ENCODE data around the gene ERCC1.

ERCC1 gene

DNA sequence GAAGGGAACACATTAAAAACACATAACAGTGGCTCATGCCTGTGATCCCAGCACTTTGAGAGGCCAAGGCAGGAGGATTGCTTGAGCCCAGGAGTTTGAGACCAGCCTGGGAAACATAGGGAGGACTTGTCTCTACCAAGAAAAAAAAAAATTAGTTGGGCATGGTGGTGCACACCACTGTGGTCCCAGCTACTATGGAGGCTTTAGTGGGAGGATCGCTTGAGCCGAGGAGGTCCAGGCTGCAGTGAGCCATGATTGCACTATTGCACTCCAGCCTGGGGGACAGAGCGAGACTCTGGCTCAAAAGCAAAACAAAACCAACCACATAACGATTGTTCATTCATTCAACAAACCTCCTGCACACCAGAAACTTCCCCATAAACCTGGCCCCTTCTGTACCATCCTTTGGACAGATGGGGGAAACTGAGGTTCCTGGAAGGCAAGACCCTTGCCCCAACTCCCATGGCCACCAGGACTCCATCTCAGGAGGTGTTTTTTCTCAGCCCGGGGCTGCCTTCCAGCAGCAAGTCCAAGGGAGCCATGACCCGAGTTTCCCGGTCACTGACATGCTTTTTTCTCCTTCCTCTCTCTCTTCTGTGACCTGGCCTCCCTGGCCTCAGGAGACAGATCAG is 48.3 kb upstream of the ERCC1 start:
- peaks cover 21% of the 10 kb centered on the region for H3K27me3 ChIP-seq (ENCODE audit: control insufficient read depth, low read length)

GRCh38 chr19:45471111-45471930 is 47.6 kb upstream of the ERCC1 start:
- peaks cover 21% of the 10 kb centered on the region for H3K27me3 ChIP-seq (ENCODE audit: control insufficient read depth, low read length)
- no peaks in the 10 kb centered on the region for H3K36me3 ChIP-seq (ENCODE audit: control insufficient read depth, low read length)
- no peaks in the 10 kb centered on the region for H3K9me3 ChIP-seq (ENCODE audit: control insufficient read depth, insufficient read depth, low read length)
- H4K20me1 ChIP-seq (ENCODE audit: control insufficient read depth, insufficient read depth, low read depth, low read length), result no peaks in the 10 kb centered on the region
- TF ChIP-seq EZH2phosphoT487 (IDR thresholded peaks at IDR 0.05; ENCODE audit: borderline replicate concordance, low read length) (no peak), CTCF (IDR thresholded peaks at IDR 0.05; ENCODE audit: low read depth, low read length, poor library complexity, severe bottlenecking) (no peak)
- H3K4me2 ChIP-seq (ENCODE audit: low read length), result no peak overlapping the region
- H3K79me2 ChIP-seq (ENCODE audit: control insufficient read depth, low read length), result peaks cover 6% of the 10 kb centered on the region
- no peaks in the 10 kb centered on the region for H3K9me2 ChIP-seq (replicated peaks; ENCODE audit: control insufficient read depth, low read length)
- peaks cover 3% of the 10 kb centered on the region; the same call in 1 of the 2 replicates for H3F3A ChIP-seq (ENCODE audit: control insufficient read depth, insufficient read depth)
- H3K4me1 ChIP-seq (ENCODE audit: control insufficient read depth, low read length), result peaks cover 42% of the 10 kb centered on the region
- no peak overlapping the region for H3K4me3 ChIP-seq (ENCODE audit: low read length)
- H3K27ac ChIP-seq (ENCODE audit: low read depth, low read length), result no peak overlapping the region

More for the DNA sequence above, 48.3 kb upstream of the ERCC1 start:
- no peak overlapping the region for H3K27ac ChIP-seq (ENCODE audit: low read depth, low read length)
- peaks cover 3% of the 10 kb centered on the region; the same call in 1 of the 2 replicates for H3F3A ChIP-seq (ENCODE audit: control insufficient read depth, insufficient read depth)
- no peaks in the 10 kb centered on the region for H3K9me3 ChIP-seq (ENCODE audit: control insufficient read depth, insufficient read depth, low read length)
- H3K9me2 ChIP-seq (replicated peaks; ENCODE audit: control insufficient read depth, low read length), result no peaks in the 10 kb centered on the region
- no peaks in the 10 kb centered on the region for H4K20me1 ChIP-seq (ENCODE audit: control insufficient read depth, insufficient read depth, low read depth, low read length)
- H3K79me2 ChIP-seq (ENCODE audit: control insufficient read depth, low read length), result peaks cover 6% of the 10 kb centered on the region
- peaks cover 43% of the 10 kb centered on the region for H3K4me1 ChIP-seq (ENCODE audit: control insufficient read depth, low read length)
- no peak for TF ChIP-seq EZH2phosphoT487 (IDR thresholded peaks at IDR 0.05; ENCODE audit: borderline replicate concordance, low read length)
- no peak for TF ChIP-seq CTCF (IDR thresholded peaks at IDR 0.05; ENCODE audit: low read depth, low read length, poor library complexity, severe bottlenecking)
- H3K4me3 ChIP-seq (ENCODE audit: low read length), result no peak overlapping the region
- H3K36me3 ChIP-seq (ENCODE audit: control insufficient read depth, low read length), result no peaks in the 10 kb centered on the region
- no peak overlapping the region for H3K4me2 ChIP-seq (ENCODE audit: low read length)

GRCh38 chr19:45470762-45471081 is 47.0 kb upstream of the ERCC1 start:
- Histone ChIP-seq H3K27ac (ENCODE audit: low read depth, low read length) (no peak overlapping the region), H3K4me2 (ENCODE audit: low read length) (peak overlapping the region; percentile 87), H3K4me3 (ENCODE audit: low read length) (no peak overlapping the region)

More at GRCh38 chr19:45470762-45471081, 47.0 kb upstream of the ERCC1 start:
- Histone ChIP-seq H3F3A (ENCODE audit: control insufficient read depth, insufficient read depth) (peaks cover 3% of the 10 kb centered on the region; the same call in 1 of the 2 replicates), H3K9me2 (replicated peaks; ENCODE audit: control insufficient read depth, low read length) (no peaks in the 10 kb centered on the region), H3K27me3 (ENCODE audit: control insufficient read depth, low read length) (peaks cover 21% of the 10 kb centered on the region), H3K9me3 (ENCODE audit: control insufficient read depth, insufficient read depth, low read length) (no peaks in the 10 kb centered on the region), H4K20me1 (ENCODE audit: control insufficient read depth, insufficient read depth, low read depth, low read length) (no peaks in the 10 kb centered on the region), H3K4me1 (ENCODE audit: control insufficient read depth, low read length) (peaks cover 36% of the 10 kb centered on the region), H3K36me3 (ENCODE audit: control insufficient read depth, low read length) (no peaks in the 10 kb centered on the region), H3K79me2 (ENCODE audit: control insufficient read depth, low read length) (peaks cover 6% of the 10 kb centered on the region)
- TF ChIP-seq EZH2phosphoT487 (IDR thresholded peaks at IDR 0.05; ENCODE audit: borderline replicate concordance, low read length) (no peak), CTCF (IDR thresholded peaks at IDR 0.05; ENCODE audit: low read depth, low read length, poor library complexity, severe bottlenecking) (no peak)

Measured in DOHH2 (cell line).